Ovary (tissue), 3 donors: ENCODE measurements around the gene COL6A2.

Experiments
- CTCF ChIP-seq, 3 donors: fragments of 450-650 bp in 2 of 3; fragments of 200-600 bp in 1 of 3; IDR thresholded peaks; one replicate each; pipeline versions ENCODE4 v1.5.1 to v1.8.0; 2016 to 2022; ENCODE audit warnings: antibody characterized with exemption in 3 of 3, mild to moderate bottlenecking in 1 of 3
- EP300 ChIP-seq: sonication (generic); formaldehyde crosslinking; IDR thresholded peaks from one replicate; pipeline ENCODE4 v1.6.1; 2017; ENCODE audit warnings: antibody characterized with exemption
- donor health status: DM: no; HTN: no; CAD: no.

- TF ChIP-seq CTCF (IDR thresholded peaks at IDR 0.05) (no peak), EP300 (no peak)
Measured at GRCh38 chr21:46157987-46158451, 60.1 kb downstream of the COL6A2 start.
